NCI-H2029 (cell line): ENCODE results near the gene TALDO1.

ENCODE experiments used
- DNase-seq: peaks from one replicate; lab custom pipeline; 2025; lab: John Stamatoyannopoulos, UW

TALDO1 gene

DNA sequence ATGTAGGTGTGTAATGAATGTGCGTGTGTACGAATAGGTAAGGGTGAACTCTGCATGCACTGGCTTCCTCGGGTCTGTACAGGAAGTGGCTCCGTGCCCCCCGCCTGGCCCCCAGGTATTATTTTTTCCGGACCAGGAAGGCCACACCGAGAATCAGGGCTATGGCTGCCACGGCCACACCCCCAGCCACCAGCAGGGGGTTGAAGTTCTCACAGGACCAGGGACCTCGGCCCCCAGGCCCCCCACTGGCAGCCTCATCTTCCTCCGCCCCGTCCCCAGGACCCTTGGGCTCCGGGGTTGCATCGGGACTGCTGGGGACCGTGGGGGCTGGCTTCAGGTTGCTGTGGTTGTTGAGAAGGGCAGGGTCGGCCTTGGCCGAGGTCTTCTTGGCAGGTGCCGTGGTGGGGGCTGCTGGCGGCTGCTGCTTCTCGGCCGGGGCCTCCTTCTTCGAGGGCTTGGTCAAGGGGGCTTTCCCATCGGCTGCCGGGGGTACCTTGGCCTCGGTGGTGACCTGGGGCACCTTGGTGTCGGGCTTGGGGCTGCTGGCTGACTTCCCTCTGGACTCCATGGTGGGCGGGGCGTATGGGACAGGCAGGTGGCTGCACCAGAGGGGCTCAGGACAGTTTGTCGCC lies 40.9 kb downstream of the TALDO1 start:
- no peak for DNase-seq

DNA sequence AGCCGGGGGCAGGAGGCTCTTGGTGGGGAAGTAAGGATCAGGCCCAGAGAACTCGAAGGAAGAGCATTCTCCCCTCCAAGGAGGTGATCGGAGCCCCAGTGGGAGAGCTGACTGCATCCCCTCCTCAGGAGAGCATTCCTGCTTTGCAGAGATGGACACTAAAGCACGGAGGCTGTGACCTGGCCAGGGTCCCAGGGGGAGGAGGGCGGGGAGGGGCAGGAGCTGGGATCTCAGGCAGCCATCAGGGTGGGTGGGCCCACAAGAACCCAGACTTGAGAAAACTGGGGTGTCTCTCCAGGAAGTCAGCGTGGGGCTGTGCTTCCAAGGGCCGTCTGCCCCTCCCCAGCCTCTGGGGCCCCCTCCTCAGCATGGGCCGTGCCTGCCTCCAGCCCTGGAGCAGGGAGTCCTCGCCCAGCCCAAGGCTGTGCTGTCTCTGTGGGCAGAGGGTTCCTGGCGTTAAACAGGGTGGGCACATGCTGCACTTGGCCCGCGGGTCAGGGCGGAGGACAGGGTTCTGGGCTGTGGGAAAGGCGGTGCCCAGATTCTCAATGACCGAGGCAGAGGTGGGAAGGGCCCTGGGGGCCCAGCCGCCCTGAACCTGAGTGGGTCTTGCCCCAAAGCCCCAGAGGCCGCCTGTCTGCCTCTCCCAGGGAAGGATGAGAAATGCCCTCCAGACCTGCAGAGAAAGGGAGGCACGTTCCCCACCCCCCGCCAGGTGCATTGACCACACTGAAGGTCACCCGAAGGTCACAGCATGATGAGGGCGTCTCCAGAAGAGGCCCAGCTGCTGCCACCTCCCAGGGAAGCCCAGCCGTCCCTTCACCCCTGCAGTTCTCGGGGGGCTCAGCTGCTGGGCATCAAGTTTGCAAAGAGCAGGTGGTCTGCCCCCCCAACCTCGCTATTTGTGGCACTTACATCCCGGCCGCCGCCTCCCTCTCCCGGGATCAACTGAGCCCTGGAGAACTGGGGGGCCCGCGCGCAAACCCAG lies 42.0 kb downstream of the TALDO1 start:
- no peak for DNase-seq

- no peak for DNase-seq
Observed at GRCh38 chr11:789943-790342, 42.7 kb downstream of the TALDO1 start, which contains the start of gene CEND1. Gene CEND1, minus strand, starts transcription at chr11:790090. Its CDS starts 1,514 bp downstream, at chr11:788576.

- DNase-seq = no peak
Observed at GRCh38 chr11:790721-791564, 43.7 kb downstream of the TALDO1 start.

- DNase-seq = no peak
Observed at GRCh38 chr11:791658-792534, 44.6 kb downstream of the TALDO1 start.

GRCh38 chr11:792535-792821 lies 45.2 kb downstream of the TALDO1 start:
- no peak for DNase-seq

GRCh38 chr11:792873-793272 lies 45.6 kb downstream of the TALDO1 start:
- DNase-seq = no peak

- no peak for DNase-seq
Observed at GRCh38 chr11:793556-793955, 46.3 kb downstream of the TALDO1 start.

- DNase-seq = no peak
Observed at GRCh38 chr11:794013-794765, 46.9 kb downstream of the TALDO1 start.

DNA sequence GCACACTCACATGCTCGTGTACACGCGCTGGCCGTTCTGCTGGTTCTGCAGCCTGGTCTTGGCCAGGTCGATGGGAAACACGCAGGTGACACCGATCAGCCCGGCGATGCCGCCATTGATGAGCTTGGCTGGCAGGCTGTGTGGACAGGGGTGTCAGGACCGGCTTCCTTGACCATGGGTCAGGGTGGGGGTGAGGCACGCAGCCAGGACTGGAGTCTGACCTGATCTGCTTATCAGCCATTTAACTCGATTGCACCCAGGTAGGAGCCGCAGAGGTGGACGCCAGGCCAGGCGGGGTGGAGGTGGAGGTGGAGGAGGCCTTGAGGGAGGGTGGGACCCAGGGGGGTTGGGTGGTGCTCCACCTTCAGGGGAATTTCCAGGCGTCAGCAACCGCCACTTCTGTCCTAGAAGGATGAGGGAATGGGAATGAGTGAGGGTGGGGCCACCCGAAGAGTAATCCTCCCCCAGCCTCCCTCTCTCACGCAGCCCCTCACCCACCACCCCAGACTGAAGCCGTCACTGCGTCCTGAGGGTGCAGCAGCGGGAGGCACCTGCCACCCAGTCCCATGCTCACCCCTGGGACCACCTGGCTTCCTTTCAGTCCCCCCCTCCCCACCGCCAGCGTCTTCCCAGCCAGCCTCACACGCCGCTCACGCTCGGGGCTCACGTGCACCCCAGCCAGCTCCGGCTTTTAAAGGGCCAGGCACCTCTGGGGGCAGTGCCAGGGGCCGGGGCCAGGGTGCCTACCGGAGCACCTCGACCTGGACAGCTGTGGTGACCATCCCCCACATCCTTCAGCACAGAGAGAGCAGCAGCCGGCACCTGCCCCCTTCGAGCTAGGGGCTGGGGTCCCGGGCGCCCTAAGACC lies 47.7 kb downstream of the TALDO1 start:
- no peak for DNase-seq

DNA sequence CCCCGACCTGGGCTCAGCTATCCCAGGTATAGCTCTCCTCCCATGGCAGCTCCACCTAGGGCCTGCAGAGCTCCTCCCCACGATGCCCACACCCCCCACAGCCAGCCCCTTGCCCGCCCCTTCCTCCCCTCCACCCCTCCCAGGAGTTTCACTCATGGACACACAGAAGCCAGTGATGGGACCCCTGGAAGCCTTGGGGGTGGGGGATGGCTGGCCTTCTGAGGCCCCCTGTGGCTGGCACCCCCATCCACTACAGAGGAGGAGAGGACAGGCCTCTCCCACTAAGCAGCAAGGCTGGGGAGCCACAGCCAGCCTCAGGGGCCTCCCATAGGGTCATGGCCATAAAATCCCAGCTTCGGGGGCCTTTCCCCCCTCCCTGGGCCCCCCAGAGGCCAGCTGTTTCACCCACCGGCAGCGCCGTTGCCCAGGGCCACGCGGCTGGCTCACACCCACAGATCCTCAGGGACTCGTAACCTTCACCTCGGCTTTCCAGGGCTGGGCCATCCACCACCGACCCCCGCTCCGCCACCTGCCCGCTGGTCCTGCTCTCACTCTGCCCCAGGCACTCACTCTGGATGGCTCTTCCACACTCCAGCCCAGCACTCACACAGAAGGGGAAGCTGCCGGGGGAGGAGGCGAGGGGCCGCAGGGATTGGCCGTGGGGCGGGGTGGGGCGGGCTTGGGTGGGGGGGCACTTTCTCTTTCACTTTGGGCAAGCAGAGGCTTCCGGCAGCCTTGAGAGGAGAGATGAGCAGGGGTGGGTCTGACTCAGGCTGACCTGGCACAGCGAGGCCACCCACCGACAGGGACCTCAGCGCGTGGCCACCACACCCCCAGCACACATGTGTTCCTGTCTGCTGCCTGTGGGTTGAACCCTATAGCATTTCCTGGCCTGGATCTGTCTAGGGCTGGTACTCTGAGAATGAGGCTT lies 48.6 kb downstream of the TALDO1 start:
- DNase-seq = peak; percentile 81

- no peak for DNase-seq
Observed at GRCh38 chr11:796565-797295, 49.5 kb downstream of the TALDO1 start.

DNA sequence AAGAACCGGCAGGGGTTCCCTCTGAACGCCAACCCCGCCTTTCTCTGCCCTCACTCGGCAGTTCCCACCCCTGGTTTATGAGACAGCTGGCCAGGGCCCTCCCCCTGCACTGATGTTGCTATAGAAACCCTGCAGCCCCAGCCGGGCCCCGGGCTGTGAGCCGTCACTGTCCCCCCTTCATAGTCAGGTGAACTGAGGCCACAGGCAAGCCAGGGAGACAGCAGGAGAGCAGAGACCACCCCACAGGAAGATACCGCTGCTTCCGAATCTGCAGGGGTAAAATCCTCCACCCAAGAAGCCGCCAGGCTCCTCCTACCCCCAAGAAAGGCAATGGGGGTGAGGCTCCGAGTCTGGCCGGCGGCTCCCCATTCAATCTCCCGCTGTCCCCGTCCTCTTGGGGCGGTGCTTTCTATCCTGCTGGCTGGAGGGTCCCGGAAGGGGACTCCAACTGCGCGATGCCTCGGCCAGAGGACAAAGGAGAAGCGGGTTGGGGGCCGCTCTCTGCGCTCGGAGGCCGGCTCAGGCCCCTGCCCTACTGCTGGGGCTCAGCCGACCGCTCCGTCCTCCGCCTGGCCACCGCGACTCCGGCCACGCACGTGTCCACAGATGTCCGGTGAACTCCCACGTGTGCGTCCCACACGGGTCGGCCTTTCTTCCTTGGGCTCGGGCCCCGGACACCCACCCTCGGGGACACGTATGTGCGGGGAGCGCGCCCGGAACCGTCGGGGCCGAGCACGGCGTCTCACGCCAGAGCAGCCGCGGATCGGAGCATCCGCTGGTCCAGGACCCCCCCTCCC lies 50.2 kb downstream of the TALDO1 start:
- peak; percentile 62 for DNase-seq

GRCh38 chr11:798093-798713 lies 50.9 kb downstream of the TALDO1 start, which contains the start of gene SLC25A22:
Gene SLC25A22, minus strand, starts transcription at chr11:798281. Its CDS starts 3,275 bp downstream, at chr11:795006.
- peak; percentile 66 for DNase-seq

DNA sequence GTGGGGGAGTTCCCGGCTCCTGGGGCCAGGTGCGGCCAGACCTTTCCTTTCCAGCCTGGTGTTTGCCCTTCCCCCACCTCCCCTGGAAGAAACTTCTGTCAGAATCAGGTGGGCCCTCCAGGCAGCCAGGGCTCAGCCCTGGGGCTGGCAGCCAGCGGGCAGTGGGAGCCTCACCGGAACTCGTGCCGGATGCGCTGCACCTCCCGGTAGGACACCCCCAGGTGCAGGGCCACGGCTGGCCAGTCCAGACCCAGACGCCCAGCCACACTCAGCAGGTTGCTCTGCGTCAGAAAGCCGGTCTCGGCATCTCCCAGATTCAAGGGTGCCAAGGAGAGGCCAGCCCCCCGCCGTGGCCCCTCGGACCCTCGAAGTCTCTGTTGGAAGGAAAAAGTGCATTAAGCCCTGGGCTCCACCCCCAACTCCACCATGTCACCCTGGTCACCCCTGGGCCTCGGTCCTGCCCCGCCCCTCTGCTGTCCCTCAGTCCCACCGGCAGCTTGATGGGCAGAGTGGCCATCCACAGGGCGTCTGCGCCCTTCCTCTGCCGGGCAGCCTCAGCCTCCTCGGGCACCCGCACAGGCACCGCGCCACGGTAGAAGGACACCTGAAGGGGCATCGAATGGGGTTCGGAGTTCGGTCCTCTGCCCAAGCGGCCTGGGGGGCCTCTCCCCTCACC lies 52.5 kb downstream of the TALDO1 start:
- no peak for DNase-seq

- DNase-seq = no peak
Observed at GRCh38 chr11:800473-800872, 53.2 kb downstream of the TALDO1 start.
